Measurements from ENCODE around the gene MT1F. TPM values are rescaled to one million over a fixed set of nuclear protein-coding genes. Genes with fewer than 3 reads are reported as not detected.

Gene MT1F
- total RNA-seq, 2 donors from 2014 or later = 3.4 TPM; not detected in 1

- no peaks in the 10 kb centered on the region for H3K4me1 ChIP-seq (ENCODE audit: control insufficient read depth, insufficient read depth, low read length)
- H3K4me3 ChIP-seq (ENCODE audit: low read length) = no peak overlapping the region
- 68 to 82% methylated on average over 4 to 7 of the region's 7 CpGs for WGBS, 2 experiments (ENCODE audit: insufficient coverage in 1 of 2, insufficient read length in 1 of 2)
- H3K9me3 ChIP-seq (ENCODE audit: control insufficient read depth, low read length) = peaks cover 6% of the 10 kb centered on the region
- DNase-seq = no peak
- no peak overlapping the region for H3K27ac ChIP-seq (ENCODE audit: low read depth, low read length)
- no peak overlapping the region for H3K9ac ChIP-seq (ENCODE audit: extremely low read depth, low read length, poor library complexity, severe bottlenecking)
- Mint-ChIP-seq H3K36me3 (ENCODE audit: low read depth) (no peaks in the 10 kb centered on the region), H3K9me3 (no peaks in the 10 kb centered on the region), H3K27me3 (ENCODE audit: insufficient read depth) (peaks cover 88% of the 10 kb centered on the region), H3K27ac (no peak overlapping the region), H3K4me1 (peaks cover 16% of the 10 kb centered on the region), H3K4me3 (no peak overlapping the region)
- H3K27me3 ChIP-seq (ENCODE audit: control insufficient read depth, insufficient read depth, low read length, poor library complexity, severe bottlenecking) = peaks cover 73% of the 10 kb centered on the region
- TF ChIP-seq CTCF (conservative IDR thresholded peaks at IDR 0.05) = no peak
- H3K36me3 ChIP-seq (ENCODE audit: control insufficient read depth, insufficient read depth, low read length) = no peaks in the 10 kb centered on the region
Measured at GRCh38 chr16:56626685-56627084, 31.1 kb upstream of the MT1F start.

GRCh38 chr16:56628486-56629350 is 29.0 kb upstream of the MT1F start:
- Mint-ChIP-seq H3K9me3 (no peaks in the 10 kb centered on the region), H3K27ac (no peak overlapping the region), H3K4me1 (peaks cover 16% of the 10 kb centered on the region), H3K27me3 (ENCODE audit: insufficient read depth) (peaks cover 92% of the 10 kb centered on the region), H3K36me3 (ENCODE audit: low read depth) (no peaks in the 10 kb centered on the region), H3K4me3 (no peak overlapping the region)
- Histone ChIP-seq H3K9ac (ENCODE audit: extremely low read depth, low read length, poor library complexity, severe bottlenecking) (no peak overlapping the region), H3K36me3 (ENCODE audit: control insufficient read depth, insufficient read depth, low read length) (no peaks in the 10 kb centered on the region), H3K9me3 (ENCODE audit: control insufficient read depth, low read length) (no peaks in the 10 kb centered on the region), H3K27me3 (ENCODE audit: control insufficient read depth, insufficient read depth, low read length, poor library complexity, severe bottlenecking) (peaks cover 93% of the 10 kb centered on the region), H3K27ac (ENCODE audit: low read depth, low read length) (no peak overlapping the region), H3K4me1 (ENCODE audit: control insufficient read depth, insufficient read depth, low read length) (no peaks in the 10 kb centered on the region), H3K4me3 (ENCODE audit: low read length) (no peak overlapping the region)
- 78 to 79% methylated on average over 5 to 9 of the region's 9 CpGs for WGBS, 2 experiments (ENCODE audit: insufficient coverage in 1 of 2, insufficient read length in 1 of 2)
- no peak for DNase-seq
- no peak for TF ChIP-seq CTCF (conservative IDR thresholded peaks at IDR 0.05)

- H3K4me3 ChIP-seq (ENCODE audit: low read length) = no peak overlapping the region
- DNase-seq = no peak
Measured at GRCh38 chr16:56629531-56629930, 28.2 kb upstream of the MT1F start.

More at GRCh38 chr16:56629531-56629930, 28.2 kb upstream of the MT1F start:
- no peaks in the 10 kb centered on the region for H3K36me3 ChIP-seq (ENCODE audit: control insufficient read depth, insufficient read depth, low read length)
- H3K4me1 Mint-ChIP-seq = peaks cover 16% of the 10 kb centered on the region
- no peak overlapping the region for H3K27ac Mint-ChIP-seq
- WGBS, 2 experiments (ENCODE audit: insufficient coverage in 1 of 2, insufficient read length in 1 of 2) = 75 to 91% methylated on average over 1 to 3 of the region's 3 CpGs
- H3K9ac ChIP-seq (ENCODE audit: extremely low read depth, low read length, poor library complexity, severe bottlenecking) = no peak overlapping the region
- TF ChIP-seq CTCF (conservative IDR thresholded peaks at IDR 0.05) = no peak
- no peaks in the 10 kb centered on the region for H3K36me3 Mint-ChIP-seq (ENCODE audit: low read depth)
- H3K4me1 ChIP-seq (ENCODE audit: control insufficient read depth, insufficient read depth, low read length) = no peaks in the 10 kb centered on the region
- peaks cover 96% of the 10 kb centered on the region for H3K27me3 ChIP-seq (ENCODE audit: control insufficient read depth, insufficient read depth, low read length, poor library complexity, severe bottlenecking)
- no peaks in the 10 kb centered on the region for H3K9me3 ChIP-seq (ENCODE audit: control insufficient read depth, low read length)
- peaks cover 94% of the 10 kb centered on the region for H3K27me3 Mint-ChIP-seq (ENCODE audit: insufficient read depth)
- H3K4me3 Mint-ChIP-seq = no peak overlapping the region
- H3K9me3 Mint-ChIP-seq = no peaks in the 10 kb centered on the region
- no peak overlapping the region for H3K27ac ChIP-seq (ENCODE audit: low read depth, low read length)

Measured in endodermal cell (in vitro differentiated cells).